NCI-H2196 (cell line): Measurements from ENCODE around the gene HCRTR2.
"Not testable (repeated sequence)": the region's sequence is repeated elsewhere in the genome, so short reads cannot be mapped to it uniquely, and the experiment has no call there.

Experiments
- DNase-seq: peaks from one replicate; lab custom pipeline; 2025; ENCODE audit not compliant: unreplicated experiment; lab: John Stamatoyannopoulos, UW

HCRTR2 gene

DNA sequence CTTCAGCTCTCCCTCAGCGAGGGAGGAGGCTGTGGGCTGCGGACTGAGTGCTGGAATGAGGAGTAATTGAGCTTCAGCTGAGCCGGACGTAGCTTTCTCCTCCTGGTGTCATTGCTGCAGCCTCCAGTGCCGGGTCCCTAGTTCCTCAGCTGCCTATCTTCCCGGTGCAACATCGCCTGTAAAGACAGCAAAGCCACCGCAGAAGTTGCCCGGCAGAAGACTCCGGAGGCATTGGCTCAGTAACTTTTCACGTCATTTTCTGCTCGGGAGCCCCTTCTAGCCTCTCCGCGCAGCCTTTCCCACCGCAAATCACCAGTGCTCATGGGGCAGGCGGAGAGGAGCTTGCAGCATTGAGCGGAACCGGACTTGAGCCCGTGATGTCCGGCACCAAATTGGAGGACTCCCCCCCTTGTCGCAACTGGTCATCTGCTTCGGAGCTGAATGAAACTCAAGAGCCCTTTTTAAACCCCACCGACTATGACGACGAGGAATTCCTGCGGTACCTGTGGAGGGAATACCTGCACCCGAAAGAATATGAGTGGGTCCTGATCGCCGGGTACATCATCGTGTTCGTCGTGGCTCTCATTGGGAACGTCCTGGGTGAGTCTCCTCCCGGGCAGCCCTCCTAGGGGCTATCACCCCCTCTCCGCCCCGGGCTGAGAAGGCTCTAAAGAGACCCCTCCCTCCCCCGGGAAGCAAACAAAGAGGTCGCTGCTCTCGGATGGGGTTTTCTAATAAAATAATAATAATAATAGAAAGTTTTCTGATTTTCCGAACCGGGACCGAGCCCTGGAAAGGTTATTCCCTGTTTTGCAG, at the start of gene HCRTR2:
HCRTR2 (plus strand) TSS at position 305 of the 816 bp plus-strand sequence; CDS start at position 378, 73 bp downstream.
- DNase-seq, result no peak

DNA sequence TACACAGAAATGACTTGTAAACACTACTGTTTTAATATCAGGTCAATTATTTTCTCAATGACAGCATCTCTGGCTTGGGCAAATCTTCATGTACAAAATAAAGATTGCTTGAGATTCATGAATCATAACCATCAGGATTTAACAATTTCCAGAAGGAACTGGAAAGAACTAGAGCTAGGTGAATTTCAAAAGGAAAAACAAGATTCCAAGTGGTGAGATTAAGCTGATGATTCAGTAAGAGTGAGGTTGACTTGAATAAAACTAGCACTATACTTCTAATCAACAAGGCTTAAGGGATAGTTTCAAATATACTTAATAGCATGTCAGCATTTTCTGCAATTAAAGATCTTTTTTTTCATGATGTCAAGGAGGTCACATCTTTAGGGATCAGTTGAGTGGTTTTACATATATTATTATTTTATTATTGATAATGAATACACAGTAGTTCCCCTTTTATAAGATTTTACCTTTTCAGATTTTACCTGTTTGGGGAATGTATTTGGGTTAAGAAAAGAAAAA, 43.5 kb upstream of the HCRTR2 start:
- no peak for DNase-seq

DNA sequence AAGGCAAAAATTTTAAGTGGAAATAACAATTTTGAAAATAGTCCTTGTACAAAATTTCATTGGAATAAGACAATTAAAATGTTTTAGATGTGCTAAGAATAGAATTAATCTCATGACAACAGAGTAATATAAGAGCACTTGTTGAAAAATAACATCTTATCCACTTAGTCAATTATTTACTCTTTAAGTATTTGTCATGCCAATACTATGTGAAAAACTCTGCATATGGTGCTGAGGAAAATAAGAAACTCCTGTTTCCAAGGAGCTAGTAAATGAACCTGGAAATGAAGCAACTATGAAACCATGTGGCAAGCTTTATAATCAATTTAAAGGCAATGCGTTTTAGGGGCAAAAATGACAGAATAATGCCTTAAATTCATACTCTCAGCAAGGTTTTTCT, 42.7 kb upstream of the HCRTR2 start:
- DNase-seq, result no peak

DNA sequence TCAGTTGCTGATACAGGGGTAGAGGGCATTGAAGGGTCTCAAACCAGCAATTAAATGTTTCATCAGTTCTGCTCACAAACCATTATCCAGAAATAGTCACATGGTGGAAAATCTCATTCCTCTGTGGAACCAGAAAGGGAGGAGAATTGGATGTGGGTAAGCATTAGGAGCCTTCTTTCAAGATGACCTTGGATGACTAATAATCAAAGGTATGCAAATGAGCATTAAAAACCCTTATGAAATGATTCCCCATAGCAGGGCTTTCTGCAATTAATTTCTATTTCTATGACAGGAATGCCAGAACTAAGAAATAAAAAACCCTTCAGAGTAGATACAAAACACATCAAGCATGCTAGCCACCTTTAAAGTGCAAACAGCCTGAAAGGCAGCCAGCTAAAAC, 37.4 kb upstream of the HCRTR2 start:
- no peak for DNase-seq

DNA sequence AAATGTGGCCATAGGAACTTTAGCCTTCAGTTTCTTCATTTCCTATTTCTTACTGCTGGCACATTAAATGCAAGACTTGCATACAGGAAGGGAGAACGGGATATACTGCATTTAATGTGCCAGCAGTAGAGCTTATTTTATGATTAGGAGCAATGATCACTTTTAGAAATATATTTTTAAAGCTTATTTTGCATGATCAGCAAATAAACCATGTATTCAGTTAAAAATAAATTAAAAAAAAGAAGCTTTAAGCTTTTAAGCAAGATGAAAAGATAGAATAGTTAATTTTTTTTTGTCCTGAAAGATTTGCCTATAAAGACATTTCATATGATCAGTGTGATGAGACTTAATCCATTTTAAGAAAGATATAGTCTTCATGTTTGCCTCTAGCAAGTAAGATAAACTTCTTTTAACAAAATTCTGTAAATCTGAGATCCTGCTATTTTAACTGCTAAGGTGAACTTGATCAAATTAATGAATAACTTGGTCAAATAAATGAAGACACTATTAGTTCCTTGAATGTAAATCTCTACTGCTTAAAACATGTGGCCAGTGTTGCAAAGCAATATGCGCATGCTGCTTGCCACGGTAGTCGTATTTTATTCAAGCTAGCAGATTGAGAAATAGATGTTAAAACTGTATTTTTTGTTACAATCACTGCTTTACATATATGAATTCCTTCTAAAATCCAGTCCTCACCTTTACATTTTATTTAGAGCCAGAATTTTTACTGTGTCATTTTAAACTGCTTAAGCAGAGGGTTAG, 36.2 kb upstream of the HCRTR2 start:
- DNase-seq, result no peak

DNA sequence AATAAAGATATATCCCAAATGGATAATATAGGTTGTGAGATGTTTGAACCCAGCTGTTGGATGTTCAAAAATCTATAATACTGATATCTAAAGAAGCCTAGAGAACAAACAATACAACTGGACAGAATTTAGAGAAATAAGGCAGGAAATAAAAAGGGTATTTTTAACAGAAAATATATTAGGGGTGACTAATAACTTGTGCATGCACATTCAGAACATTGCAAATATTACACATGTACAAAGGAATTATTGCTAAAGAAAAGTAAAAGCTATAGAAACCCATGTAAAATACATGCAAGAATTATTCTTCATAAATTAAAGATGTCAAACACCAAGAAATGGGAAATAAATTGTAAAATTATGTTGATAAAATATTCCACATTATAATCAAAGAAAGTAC, 32.7 kb upstream of the HCRTR2 start:
- no peak for DNase-seq

DNA sequence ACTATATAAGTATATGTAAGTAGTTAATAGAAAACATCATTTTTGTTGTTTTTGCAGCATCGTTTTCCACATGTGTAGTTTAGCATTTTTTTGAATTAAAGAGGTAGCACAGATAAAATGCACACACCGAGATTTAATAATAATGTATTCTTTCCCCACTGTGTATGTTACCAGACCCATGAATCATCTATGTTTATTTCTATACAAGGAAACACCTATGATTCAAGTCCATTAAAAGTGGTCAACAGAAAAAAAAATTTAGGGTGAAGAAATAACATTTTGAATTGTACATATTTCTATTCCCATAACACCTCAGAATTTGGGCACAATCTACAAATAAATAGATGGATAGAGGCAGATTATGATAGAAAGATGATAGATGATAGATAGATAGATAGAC, 31.7 kb upstream of the HCRTR2 start:
- no peak for DNase-seq

DNA sequence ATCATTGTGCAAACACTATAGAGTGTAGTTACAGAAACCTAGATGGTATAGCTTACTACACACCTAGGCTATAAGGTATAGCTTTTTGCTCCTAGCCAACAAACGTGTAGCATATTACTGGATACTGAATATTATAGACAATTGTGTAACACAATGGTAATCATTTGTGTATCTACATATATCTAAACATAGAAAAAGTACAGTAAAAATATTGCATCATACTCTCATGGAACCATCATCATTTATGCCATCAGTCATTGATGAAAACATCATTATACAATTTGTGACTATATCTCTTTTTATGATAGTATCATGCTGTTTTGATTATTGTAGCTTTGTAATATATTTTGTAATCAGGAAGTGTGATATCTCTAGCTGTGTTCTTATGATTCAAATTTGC, 21.0 kb upstream of the HCRTR2 start:
- DNase-seq, result no peak

DNA sequence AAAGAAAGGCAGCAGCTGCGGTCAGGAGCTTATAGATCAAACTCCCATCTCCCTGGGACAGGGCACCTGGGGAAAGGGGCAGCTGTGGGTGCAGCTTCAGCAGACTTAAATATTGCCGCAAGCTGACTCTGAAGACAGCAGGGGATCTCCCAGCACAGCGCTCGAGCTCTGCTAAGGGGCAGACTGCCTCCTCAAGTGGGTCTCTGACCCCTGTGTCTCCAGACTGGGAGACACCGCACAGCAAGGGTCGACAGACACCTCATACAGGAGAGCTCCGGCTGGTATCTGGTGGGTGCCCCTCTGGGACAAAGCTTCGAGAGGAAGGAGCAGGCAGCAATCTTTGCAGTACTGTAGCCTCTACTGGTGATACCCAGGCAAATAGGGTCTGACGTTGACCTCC, 15.5 kb upstream of the HCRTR2 start:
- DNase-seq, result not testable (repeated sequence)

DNA sequence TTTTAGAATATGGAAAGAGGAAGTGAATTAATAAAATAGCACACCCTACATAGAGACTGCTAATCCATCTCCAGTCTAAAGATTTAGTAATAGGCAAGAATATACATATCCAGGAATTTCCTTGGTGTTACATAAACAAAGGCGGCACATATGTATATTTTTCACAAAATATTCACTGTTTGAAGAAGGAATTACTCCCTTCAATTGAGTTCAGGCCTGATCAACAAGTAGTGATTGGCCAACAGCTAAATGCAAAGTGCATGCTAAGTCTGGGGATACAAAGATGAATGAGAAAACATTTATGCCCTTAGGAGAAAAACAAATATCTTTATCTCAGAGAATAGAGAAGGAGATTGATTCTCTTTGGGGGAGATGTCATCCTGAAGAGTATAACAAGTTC, 6.5 kb upstream of the HCRTR2 start:
- DNase-seq, result no peak

DNA sequence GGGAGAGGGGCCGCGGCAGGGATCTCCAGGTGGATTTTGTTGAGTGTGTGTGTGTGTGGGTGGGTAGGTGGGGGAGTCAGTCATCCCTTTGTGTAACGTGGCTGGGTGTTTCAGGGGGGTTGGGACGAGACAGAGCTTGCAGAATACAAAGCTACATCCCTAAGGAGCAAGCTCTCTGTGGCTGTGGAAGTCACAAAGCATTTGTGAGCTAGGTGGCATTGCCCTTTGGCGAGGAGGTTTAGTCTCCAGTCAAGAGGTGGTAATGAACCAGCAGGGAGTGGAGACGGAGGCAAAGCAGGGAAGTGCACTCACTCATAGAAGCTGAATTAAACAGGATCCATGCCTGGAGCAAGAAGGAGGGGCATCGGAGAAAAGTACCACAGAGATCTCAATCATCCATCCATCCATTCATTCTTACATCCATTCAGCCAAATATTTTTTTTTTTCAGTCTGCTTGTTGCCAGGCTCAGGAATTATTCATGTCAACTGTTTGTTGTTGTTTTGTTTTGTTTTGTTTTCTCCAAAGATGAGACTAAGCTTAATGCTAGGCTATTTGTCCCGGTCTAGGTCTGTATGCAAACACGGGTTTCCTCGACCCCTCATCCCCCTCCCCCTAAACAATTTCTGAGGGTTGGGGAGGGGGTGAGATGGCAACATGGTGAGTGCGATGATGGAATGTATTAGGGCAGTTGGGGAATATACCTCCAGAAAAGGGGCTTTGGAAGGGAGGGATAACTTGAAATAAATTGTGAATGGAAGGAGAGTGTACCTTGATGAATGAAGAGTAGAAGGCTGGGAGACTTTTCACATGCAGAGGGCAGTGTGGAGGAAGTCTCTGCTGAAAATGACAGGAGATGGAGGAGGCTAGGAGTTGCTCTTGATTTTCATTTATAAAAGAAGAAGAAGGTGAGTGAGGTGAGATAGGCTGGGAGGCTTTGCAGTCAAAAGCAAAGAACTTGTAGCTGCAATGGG, 1.0 kb downstream of the HCRTR2 start:
- no peak for DNase-seq

DNA sequence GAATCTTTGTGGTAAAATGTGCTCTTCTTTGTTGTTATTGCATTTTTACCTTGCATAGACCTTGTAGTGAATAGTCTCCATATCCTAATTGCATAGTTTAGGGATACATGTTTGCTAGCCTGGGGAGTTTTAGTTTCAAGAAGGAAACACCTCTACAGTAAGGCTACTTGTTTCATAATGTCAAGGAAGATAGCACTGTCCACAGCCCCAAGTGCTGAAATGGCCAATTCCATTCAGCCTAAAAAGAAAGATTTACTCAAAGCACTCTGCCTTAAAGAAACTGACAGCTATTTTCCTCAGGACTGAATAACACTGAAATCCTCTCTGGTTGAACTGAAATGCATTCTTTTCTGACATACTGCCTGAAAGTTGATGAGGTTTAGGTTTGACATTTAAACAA, 2.6 kb downstream of the HCRTR2 start:
- no peak for DNase-seq

DNA sequence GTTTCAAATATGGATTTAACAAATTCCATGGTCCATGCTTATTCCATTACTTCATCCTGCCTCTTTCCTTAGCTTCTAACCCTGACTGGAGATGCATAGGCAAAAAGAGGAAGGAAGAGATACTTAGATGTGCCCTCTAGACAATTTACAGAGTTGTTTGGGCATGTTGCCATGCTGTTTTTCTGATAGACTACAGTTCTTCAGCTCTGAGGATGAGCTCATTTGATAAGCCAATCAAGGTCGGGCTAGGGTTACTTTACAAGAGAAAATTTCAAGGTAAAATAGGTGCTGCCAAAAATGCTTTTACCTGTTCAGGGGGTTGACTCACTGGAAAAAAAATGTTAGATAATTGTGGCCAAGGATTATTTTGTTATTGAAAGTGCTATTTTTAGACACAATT, 5.9 kb downstream of the HCRTR2 start:
- DNase-seq, result no peak

DNA sequence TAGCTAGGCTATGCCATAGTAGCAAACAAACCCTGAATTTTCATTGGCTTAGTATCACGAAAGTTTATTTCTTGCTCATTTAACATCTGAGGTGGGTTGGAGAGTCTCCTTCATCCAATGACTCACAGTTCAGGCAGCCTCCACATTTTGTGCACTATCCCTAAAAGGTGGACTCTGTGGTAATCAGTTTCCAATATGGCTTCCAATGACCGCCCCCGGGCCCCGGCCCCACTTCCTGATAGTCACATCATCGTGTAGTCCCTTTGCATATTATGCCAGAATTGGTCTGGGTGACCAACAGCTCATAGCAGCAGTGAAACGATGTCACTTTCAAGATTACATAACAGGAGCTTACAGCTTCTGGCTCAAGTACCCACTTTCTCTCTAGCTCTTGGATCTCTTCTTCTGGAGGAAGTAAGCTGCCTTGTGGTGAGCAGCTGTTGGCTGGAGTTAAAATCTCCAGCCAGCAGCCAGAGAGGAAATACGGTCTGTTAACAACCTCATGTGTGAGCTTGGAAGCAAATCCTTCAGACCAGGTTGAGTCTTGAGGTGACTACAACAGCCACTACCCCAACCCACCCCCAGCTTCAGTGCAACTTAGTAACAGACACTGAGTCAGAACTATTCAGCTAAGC, 7.8 kb downstream of the HCRTR2 start:
- DNase-seq, result no peak

DNA sequence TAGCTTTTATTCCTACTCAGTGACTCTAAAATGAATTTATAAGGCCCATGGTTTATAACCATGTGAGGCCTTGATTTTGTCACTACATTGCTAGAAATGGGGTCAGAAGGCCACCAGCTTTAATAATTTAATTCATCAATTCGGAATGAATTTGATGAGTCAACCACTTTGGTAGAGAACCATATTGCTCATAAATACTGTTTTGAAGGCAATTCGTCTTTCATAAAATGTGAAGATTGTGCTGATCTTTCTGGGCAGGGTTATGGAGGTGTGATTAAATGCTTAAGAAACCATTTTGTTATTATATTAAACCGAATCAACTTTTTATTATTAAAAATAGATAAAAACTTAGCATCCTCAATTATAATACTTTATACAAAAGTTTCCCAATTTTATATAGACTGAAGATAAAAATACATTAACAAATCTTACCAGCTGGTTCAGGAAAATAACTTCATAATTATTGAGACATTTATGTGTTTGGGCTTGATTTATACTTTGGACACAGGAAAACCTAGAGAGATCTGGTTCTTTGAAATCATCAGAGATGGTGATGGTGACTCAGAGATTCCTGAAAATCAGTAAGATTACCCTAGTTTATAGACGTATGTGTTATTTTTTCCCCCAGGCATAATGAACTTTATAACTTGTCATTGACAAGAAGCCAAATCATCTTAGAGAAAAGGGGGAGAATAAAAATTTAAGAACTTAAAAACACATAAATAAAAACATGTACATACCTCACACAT, 10.6 kb downstream of the HCRTR2 start:
- no peak for DNase-seq

DNA sequence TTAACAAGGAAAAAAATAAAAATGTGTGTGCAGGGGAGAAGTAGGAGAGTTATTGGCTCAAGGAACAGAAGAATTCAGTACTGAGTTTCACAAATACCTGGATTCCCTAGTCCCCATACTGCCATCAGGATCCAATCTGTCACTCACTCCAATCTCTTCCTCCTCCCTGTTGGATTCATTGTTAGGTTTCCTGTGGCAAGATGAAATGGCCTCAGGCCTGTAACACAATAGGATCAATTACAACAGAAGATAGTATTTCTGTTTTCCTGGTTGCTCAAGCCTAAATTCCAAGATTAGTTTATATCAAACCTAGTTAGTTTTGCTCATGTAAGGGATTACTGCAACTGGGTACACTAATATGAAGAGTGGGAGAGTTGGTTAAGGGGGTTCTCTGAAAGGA, 24.4 kb downstream of the HCRTR2 start:
- no peak for DNase-seq

DNA sequence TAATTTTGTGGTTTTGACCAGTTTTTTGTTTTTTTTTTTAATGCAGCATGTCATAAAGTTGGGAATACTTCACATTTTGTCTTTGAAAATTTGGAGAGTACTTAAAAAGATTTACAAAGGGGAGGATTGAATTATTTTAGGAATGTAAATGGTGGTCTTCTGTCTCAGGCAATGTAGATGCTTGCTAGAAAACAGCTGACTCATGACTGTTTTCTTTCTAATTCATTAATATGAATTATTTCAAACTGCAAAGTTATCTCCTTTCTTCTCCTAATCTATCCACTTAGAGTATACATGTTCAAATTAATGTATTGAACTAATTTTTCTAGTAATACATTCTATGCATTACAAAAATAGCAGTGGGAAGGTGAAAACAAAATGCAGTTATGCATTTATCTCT, 24.9 kb downstream of the HCRTR2 start:
- no peak for DNase-seq

DNA sequence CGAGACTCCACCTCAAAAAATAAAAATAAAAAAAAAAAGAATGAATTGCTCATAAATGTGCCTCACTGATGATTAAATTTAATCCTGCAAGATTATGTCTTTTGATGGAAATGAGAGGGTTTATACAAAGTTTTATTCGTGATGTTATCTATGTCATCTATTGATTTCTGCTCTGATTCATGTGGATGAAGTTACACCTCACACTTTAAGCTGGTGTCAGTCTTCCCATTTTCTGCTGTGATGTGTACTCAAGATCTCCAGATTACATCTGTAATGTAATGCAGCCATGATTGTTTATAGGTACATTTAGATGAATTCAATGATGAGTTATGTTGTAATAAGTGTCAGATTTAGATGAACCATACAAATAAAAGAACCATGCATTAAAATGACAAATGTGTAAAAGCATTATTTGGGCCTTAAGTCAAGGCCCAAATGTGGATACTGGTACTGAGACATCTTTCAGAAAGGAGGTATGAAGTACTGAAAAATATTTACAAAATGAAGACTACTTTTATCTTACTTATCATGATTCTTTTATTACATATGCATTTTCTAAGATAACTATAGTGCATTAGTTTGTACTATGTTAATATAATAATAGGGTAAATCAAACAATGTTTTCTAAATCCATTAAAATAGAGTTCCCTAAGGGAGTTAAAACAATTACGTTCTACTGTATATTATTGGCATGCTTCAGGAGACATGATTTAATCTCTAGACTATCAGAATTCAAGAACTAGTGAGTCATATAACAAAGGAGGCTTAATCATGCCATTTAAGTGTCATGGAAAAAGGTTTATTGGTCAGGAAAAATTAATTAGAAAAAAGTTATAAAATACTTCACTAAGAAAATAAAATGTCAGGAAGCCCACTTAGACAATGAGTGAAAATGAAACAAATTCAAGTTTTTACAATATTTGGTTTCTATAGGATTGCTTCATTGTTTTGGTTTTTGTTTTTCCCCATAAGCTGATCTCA, 34.5 kb downstream of the HCRTR2 start:
- DNase-seq, result no peak

DNA sequence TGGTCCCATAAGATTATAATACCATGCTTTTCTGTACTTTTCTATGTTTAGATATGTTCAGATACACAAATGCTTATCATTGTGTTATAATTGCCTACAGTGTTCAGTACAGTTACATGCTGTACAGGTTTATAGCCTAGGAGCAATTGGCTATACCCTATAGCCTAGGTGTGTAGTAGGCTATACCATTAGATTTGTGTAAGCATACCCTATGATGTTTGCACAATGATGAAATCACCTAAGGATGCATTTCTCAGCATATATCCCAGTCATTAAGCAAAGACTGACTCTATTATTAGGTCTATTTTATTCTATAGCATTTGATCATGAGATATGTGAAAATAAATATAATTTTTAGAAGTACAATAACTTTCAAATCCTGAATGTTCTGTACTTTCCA, 36.6 kb downstream of the HCRTR2 start:
- no peak for DNase-seq
